Measurements from ENCODE around the gene SH3RF3.

Gene SH3RF3

GRCh38 chr2:109287838-109288237 lies 158.8 kb downstream of the SH3RF3 start:
- H4K20me1 ChIP-seq (ENCODE audit: insufficient read depth) = no peaks in the 10 kb centered on the region
- TF ChIP-seq CTCF (conservative IDR thresholded peaks at IDR 0.05; ENCODE audit: low read depth, low read length) = no peak

GRCh38 chr2:109288544-109289368 lies 159.8 kb downstream of the SH3RF3 start:
- no peaks in the 10 kb centered on the region for H3K36me3 ChIP-seq (ENCODE audit: insufficient read depth)
- H3K27ac ChIP-seq = no peak overlapping the region
- TF ChIP-seq CTCF (conservative IDR thresholded peaks at IDR 0.05; ENCODE audit: low read depth, low read length) = no peak
- H3K27me3 ChIP-seq (ENCODE audit: insufficient read depth, low read depth) = no peaks in the 10 kb centered on the region
- no peaks in the 10 kb centered on the region for H4K20me1 ChIP-seq (ENCODE audit: insufficient read depth)
- no peak overlapping the region for H2AFZ ChIP-seq (ENCODE audit: low read depth)
- H3K4me1 ChIP-seq (ENCODE audit: low read depth, poor library complexity, severe bottlenecking) = no peaks in the 10 kb centered on the region
- no peaks in the 10 kb centered on the region for H3K79me2 ChIP-seq (ENCODE audit: insufficient read depth, low read depth)
- no peak overlapping the region for H3K4me2 ChIP-seq
- no peak overlapping the region for H3K9ac ChIP-seq
- no peak overlapping the region for H3K4me3 ChIP-seq (IDR thresholded peaks at IDR 0.05; ENCODE audit: insufficient read depth, low read depth, low read length)

More at GRCh38 chr2:109287838-109288237, 158.8 kb downstream of the SH3RF3 start:
- Histone ChIP-seq H3K79me2 (ENCODE audit: insufficient read depth, low read depth) (no peaks in the 10 kb centered on the region), H3K9ac (no peak overlapping the region), H3K4me2 (no peak overlapping the region), H2AFZ (ENCODE audit: low read depth) (no peak overlapping the region), H3K36me3 (ENCODE audit: insufficient read depth) (no peaks in the 10 kb centered on the region), H3K4me3 (IDR thresholded peaks at IDR 0.05; ENCODE audit: insufficient read depth, low read depth, low read length) (no peak overlapping the region), H3K27me3 (ENCODE audit: insufficient read depth, low read depth) (no peaks in the 10 kb centered on the region), H3K27ac (no peak overlapping the region), H3K4me1 (ENCODE audit: low read depth, poor library complexity, severe bottlenecking) (no peaks in the 10 kb centered on the region)

- H4K20me1 ChIP-seq (ENCODE audit: insufficient read depth) = no peaks in the 10 kb centered on the region
- H3K4me3 ChIP-seq (IDR thresholded peaks at IDR 0.05; ENCODE audit: insufficient read depth, low read depth, low read length) = no peak overlapping the region
- no peak overlapping the region for H3K9ac ChIP-seq
- TF ChIP-seq CTCF (conservative IDR thresholded peaks at IDR 0.05; ENCODE audit: low read depth, low read length) = no peak
- no peak overlapping the region for H2AFZ ChIP-seq (ENCODE audit: low read depth)
- H3K4me1 ChIP-seq (ENCODE audit: low read depth, poor library complexity, severe bottlenecking) = no peaks in the 10 kb centered on the region
- no peaks in the 10 kb centered on the region for H3K79me2 ChIP-seq (ENCODE audit: insufficient read depth, low read depth)
- no peaks in the 10 kb centered on the region for H3K36me3 ChIP-seq (ENCODE audit: insufficient read depth)
- no peaks in the 10 kb centered on the region for H3K27me3 ChIP-seq (ENCODE audit: insufficient read depth, low read depth)
- no peak overlapping the region for H3K4me2 ChIP-seq
- no peak overlapping the region for H3K27ac ChIP-seq
These were observed 160.7 kb downstream of the SH3RF3 start for GRCh38 chr2:109289504-109290222.

GRCh38 chr2:109290887-109291643 lies 162.1 kb downstream of the SH3RF3 start:
- Histone ChIP-seq H3K36me3 (ENCODE audit: insufficient read depth) (no peaks in the 10 kb centered on the region), H2AFZ (ENCODE audit: low read depth) (no peak overlapping the region), H3K4me3 (IDR thresholded peaks at IDR 0.05; ENCODE audit: insufficient read depth, low read depth, low read length) (no peak overlapping the region), H3K4me2 (no peak overlapping the region), H3K27ac (no peak overlapping the region), H4K20me1 (ENCODE audit: insufficient read depth) (no peaks in the 10 kb centered on the region), H3K79me2 (ENCODE audit: insufficient read depth, low read depth) (no peaks in the 10 kb centered on the region), H3K9ac (no peak overlapping the region), H3K4me1 (ENCODE audit: low read depth, poor library complexity, severe bottlenecking) (no peaks in the 10 kb centered on the region), H3K27me3 (ENCODE audit: insufficient read depth, low read depth) (no peaks in the 10 kb centered on the region)
- TF ChIP-seq CTCF (conservative IDR thresholded peaks at IDR 0.05; ENCODE audit: low read depth, low read length) = no peak

Measured in KMS-11 (cell line).